AG09309 (cell line): ENCODE data around the gene SRP14.

Experiments
- DNase-seq: peaks from one replicate; pipeline ENCODE4 v3.0.0-alpha.2; 2010; ENCODE audit warnings: low read depth
- H3K4me3 ChIP-seq: 2 replicates; pipeline ENCODE4 v1.5.1; 2011; ENCODE audit warnings: mild to moderate bottlenecking, low read depth, low read length, moderate library complexity; ENCODE audit not compliant: control insufficient read depth
- TF ChIP-seq, protein P1 (sequence below): IDR thresholded peaks from 2 replicates; pipeline ENCODE4 v1.5.1; 2011; ENCODE audit warnings: mild to moderate bottlenecking, low read depth, low read length, inconsistent platforms; ENCODE audit not compliant: insufficient read depth, control insufficient read depth; ENCODE audit errors: missing control alignments

SRP14 gene

DNA sequence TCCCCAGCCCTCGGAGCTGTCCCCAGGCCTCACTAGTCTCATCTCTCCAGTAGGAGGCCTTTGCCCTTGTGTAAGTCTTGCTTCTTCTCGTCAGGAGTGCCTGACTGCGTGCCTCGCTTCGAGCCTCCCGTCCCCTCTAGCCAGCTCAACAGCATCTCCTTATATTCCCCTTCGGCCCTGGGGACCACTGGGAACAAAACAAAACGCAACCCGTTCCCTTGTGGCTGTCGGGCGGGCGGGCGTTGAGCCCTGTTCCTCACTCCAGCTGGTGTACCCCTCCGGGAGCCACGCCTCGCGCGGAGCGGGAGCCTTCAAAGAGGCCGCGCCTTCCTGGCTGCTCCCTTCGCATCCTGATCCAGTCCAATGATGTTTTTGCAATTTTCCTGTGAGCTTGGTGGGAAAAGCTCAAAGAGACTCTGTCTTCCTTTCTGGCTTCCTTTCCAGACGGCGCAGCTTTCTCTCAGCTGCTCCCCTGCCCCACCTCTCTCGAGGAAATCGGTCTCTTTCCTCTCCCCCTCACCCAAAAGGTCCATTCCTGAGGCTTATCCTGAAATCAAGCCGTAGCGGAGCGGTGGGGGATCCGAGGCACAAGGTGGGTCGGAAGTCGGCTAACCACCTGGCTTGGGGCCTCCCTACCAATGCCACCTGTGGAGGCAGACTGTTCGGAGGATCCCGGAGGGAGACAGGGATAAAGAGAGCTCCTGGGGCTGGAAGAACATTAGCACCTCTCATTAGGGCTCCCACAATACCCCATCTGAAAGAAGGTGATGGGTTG, 33.4 kb upstream of the SRP14 start:
- no peak overlapping the region for H3K4me3 ChIP-seq
- DNase-seq = no peak
- TF ChIP-seq, protein P1, sequence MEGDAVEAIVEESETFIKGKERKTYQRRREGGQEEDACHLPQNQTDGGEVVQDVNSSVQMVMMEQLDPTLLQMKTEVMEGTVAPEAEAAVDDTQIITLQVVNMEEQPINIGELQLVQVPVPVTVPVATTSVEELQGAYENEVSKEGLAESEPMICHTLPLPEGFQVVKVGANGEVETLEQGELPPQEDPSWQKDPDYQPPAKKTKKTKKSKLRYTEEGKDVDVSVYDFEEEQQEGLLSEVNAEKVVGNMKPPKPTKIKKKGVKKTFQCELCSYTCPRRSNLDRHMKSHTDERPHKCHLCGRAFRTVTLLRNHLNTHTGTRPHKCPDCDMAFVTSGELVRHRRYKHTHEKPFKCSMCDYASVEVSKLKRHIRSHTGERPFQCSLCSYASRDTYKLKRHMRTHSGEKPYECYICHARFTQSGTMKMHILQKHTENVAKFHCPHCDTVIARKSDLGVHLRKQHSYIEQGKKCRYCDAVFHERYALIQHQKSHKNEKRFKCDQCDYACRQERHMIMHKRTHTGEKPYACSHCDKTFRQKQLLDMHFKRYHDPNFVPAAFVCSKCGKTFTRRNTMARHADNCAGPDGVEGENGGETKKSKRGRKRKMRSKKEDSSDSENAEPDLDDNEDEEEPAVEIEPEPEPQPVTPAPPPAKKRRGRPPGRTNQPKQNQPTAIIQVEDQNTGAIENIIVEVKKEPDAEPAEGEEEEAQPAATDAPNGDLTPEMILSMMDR = no peak

DNA sequence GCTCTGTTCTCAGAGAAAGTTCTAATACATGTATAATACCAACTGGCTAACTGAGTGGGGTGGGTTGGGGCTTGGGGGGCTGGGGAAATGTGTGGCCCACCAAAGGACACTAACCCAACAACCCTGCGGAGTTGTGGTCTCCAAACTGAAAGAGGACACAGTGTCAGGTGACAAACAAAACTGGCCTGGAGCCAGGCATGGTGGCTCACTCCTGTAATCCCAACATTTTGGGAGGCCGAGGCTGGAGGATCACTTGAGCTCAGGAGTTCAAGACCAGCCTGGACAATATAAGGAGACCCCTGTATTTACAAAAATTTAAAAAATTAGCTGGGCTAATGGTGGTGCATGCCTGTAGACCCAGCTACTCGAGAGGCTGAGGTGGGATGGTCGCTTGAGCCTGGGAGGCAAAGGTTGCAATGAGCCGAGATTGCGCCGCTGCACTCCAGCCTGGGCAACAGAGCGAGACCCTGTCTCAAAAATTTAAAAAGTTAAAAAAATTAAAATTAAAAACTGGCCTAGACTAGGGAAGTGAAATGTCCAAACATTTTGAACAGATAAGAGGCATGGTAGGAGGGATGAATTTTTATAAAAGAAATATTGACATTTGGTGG, 31.7 kb upstream of the SRP14 start:
- DNase-seq = no peak
- H3K4me3 ChIP-seq = no peak overlapping the region
- TF ChIP-seq, protein P1 = no peak

DNA sequence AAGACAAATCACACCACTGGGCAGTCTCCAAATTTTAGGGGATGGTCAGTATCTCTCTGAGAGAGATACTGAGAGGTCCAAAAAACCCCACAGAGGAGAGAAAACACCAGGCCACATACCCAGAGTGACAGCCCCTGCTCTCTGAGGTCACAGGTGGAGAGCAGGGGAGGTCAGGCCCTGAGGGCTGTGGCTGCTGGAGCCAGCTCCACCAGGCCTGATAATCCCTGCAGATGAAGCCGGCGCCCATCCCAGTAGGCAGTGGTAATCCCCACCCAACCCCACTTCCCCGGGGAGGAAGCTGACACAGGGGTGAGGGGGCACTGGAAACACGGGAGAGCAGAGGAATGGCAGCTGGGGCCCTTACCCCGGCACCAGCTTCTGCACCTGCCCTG, 31.2 kb upstream of the SRP14 start:
- TF ChIP-seq, protein P1 = no peak
- DNase-seq = no peak
- no peak overlapping the region for H3K4me3 ChIP-seq

DNA sequence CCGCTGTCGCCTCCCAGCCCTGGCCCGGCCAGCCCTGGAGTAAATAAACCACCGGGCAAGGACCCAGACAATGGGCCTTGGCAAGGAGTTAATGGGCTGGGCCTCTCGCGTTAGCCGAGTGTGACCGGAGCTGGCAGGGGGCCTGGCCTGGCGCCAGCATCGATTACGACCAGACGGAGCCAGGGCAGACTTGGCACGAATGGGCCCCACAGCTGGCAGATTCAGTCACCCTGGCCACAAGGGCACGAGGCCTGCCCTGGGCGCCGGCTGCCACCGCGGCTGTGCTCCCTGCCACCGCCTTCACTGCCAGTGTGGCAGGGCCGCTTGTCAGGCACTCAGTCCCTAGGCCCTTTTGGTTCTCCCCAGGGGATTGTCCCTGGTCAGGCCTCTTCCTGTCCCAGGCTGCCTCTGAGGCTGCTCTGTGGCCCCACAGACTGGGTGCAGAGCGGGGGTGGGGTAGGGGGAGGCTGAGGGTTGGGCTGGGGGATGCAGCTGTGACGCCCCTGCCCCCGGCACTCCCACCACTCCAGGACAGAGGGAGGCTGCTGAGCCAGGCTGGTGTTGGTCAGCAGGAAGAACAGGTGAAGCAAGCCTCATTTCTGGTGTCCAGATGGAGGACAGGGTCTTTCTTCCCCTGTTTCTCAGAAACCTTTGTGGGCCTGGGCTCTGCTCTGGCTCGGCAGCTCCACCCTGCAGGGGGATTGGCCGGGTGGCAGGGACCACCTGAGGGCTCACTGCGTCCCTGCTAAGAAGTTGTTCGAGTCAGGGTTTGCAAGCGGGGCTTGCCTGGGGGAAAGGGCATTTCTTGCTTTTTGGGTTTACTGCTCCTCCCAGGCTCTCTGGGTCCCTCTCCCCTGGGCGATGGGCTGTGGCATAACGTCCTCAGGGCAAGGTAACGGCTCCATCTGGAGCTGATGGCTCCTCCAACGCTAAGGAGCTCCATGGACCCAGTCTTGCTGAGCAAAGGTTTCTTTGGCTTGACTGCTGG, 30.5 kb upstream of the SRP14 start:
- TF ChIP-seq, protein P1 = no peak
- DNase-seq = no peak
- no peak overlapping the region for H3K4me3 ChIP-seq

DNA sequence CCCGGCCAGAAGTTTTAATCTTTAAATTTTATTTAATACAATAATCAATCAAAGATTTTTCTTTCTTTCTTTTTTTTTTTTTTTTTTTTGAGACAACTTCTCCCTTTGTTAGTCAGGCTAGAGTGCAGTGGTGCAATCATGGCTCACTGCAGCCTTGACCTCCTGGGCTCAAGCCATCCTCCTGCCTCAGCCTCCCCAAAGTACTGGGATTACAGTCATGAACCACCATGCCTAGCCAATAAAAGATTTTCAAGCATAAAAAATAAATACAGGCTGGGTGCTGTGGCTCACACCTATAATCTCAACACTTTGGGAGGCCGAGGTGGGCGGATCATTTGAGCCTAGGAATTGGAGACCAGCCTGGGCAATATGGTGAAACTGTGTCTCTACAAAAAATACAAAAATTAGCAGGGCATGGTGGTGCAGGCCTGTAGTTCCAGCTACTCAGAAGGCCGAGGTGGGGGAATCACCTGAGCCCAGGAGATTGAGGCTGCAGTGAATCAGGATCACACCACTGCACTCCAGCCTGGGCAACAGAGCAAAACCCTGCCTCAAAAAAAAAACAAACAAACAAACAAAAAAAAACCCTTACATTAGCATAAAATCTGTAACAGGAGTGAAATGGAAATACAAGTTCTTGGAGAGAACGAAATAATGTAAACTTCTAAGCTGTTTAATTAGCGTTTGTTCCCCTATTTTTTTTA, 29.1 kb upstream of the SRP14 start:
- no peak overlapping the region for H3K4me3 ChIP-seq
- DNase-seq = no peak
- TF ChIP-seq, protein P1 = no peak

DNA sequence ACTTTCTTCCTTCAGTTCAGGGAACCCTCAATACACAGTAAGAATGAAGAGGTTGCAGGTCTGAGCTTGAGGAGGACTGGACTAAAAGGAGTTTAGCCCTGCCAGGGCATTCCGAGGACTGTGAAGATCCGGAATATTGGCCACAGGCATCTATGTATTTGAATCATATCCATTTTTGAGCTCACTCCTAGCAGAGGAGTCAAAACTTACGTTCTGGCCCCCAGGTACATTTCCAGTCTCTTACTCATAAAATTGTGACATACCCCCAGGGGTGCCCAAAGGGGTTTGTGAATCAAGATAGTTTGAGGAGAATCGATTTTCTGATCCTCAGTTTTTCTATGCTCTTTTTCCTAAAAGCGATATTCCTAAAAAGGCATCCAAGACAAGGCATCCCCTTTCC, 27.6 kb upstream of the SRP14 start:
- TF ChIP-seq, protein P1 = no peak
- H3K4me3 ChIP-seq = no peak overlapping the region
- no peak for DNase-seq
